Fibroblast of gingiva (primary cell): ENCODE data around the gene PPP2R2C.

Experiments used
- DNase-seq: peaks from one replicate; pipeline ENCODE4 v3.0.0-alpha.2; 2011; ENCODE audit warnings: low read depth

PPP2R2C gene

DNA sequence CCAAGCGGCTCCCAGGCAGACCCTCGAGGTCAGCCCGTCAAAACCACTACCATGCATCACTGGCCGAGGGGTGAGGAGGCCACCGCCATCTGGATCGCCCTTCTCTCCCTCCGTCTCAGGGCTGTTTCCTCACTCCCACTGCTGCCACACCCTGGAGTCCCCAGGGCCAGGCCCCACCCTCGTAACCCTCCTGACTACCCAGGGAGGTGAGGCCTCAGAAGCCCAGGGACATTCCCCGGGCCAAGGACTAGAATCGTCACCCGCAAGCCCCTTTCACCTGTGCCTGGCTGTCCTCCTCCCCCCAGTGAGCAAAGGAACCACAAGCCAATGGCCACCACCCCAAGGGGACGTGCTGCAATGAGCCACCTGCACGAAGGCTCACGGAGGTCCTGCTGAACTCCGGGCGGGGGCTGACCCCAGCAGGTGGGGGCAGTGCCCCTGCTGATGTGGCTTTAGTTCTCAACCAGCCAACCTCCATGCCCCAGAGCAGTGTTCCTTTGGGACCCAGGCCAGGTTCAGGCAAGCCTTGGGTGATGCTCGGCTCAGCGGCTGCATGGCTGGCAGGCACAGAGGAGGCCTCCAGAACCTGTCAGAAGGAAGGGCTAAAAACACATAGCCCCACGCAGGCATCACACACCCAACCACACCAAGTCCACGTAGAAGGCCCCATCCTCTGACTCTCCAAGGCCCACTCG, 23.8 kb downstream of the PPP2R2C start:
- DNase-seq, result no peak

DNA sequence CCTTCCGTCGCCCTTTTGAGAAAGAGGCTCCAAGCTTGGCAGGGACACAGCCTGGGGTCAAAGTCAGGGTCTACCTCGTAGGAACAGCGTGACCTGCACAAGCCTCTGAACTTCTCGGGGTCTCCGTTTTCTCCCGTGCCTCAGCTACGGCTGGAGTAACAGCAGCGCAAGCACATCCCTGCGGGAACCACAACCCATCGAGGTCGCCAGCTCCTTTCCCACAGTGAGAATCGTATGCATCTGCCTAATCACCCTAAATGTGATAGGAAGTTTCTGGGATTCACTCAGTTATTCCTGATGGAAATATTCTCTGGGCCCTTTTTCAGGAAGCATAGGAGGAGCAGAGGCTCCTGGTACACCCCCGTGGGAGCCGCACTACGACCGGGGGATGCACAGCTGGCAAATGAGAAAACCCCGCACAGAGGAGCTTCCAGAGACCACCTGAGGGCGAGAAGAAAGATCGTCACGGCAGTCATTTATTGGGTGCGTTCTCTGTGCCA, 24.7 kb downstream of the PPP2R2C start:
- no peak for DNase-seq

DNA sequence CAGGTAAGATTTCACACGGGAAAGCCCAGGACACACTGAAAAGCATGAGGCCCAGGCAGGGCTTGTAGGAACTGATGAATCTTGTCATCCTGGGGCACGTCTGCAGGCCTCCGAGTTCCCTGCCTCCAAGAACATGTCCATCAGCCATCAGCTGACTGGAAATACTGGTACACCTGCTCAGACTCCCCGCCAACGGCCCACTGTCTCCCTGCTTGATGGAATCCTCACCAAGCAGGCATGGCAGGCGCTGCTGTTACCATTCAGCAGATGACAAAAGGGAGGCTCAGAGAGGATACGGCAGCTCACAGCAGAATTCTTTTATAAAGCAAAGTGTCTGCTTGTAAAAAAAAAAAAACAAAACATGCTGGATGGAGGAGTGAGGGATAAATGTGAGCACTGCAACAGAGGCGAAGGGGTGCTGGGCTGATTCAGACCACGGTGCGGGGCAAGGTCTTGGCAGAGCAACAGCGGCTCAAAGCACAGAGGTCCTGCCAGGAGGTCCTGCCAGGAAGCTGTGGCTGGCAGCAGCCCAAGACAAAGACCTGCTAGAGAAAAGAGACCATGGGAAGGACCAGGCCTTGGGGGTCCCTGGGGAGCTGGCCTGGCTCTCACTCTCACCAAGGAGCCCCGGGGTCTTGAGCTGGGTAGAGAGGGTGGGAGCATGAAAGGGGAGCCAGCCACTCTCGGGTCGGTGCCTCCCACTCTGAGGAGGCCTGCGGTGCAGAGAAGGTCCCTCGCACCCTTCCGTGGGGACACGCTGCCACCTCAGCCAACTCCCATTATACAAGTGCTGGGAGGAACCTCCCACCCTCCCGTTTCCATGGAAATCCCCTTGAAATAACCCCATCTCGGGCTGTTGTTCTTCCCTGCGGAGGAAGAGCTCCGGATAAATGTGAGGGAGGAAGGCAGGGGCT, 25.6 kb downstream of the PPP2R2C start:
- no peak for DNase-seq

DNA sequence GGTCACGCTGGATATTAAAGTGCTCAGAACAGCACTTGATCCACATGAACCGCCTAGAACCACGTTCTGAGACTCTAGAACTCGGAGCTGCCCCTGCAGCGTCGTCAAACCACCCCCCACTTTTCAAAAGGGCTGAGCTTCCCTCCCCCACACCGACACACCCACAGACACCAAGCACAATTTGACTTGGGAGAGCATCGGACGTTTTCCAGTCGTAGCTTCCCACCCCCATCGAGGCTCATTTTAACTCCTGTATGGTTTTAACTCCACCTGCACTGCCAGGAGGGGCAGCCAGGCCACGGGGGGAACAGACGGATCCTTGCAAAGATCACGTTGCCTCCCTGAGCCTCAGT, 26.3 kb downstream of the PPP2R2C start:
- DNase-seq, result no peak

DNA sequence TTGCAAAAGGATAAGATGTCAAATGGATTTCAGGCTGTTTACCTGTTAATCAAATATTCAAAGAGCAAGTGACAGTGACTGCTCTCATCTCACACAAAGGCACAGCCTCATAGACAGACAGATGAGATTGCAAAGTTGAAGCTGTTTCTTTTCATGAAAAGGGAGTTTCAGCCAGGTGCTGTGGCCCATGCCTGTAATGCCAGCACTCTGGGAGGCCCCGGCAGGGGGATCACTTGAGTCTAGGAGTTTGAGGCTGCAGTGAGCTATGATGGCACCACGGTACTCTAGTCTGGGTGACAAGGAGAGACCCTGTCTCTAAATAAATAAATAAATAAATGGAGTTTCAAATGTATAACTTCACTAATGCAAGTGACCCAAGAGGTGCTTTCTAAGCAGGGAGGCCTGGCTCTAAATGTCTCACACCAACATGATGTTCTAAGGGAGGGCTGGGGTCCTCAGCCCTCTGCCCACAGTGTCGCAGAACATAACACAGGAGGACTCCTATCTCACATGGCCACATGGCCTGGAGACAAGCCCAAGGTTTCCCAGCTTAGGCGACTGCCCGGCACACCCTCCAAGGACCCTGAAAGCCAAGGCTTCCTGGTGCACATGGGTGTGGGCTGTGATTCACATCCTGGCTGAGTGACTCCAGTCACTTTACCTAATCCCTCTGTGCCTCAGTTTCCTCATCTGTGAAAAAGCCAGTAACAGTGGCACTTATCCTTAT, 26.8 kb downstream of the PPP2R2C start:
- no peak for DNase-seq

DNA sequence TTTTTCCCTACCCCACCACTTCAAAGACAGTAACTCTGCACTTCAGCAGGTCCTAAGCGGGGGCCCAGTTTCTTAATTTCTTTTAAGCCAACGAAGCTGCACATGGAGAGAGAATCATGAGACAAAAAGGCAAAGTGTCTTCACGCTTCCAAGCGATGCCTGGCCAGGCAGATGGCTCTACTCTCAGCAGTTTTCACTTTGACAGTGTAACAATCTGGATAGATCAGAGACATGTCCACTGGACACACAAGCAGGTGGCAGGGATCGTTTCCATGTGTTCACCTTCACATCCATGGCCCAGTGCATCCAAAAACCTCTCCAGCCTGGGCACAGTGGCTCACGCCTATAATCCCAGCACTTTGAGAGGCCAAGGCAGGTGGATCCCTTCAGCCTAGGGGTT, 27.8 kb downstream of the PPP2R2C start:
- no peak for DNase-seq

DNA sequence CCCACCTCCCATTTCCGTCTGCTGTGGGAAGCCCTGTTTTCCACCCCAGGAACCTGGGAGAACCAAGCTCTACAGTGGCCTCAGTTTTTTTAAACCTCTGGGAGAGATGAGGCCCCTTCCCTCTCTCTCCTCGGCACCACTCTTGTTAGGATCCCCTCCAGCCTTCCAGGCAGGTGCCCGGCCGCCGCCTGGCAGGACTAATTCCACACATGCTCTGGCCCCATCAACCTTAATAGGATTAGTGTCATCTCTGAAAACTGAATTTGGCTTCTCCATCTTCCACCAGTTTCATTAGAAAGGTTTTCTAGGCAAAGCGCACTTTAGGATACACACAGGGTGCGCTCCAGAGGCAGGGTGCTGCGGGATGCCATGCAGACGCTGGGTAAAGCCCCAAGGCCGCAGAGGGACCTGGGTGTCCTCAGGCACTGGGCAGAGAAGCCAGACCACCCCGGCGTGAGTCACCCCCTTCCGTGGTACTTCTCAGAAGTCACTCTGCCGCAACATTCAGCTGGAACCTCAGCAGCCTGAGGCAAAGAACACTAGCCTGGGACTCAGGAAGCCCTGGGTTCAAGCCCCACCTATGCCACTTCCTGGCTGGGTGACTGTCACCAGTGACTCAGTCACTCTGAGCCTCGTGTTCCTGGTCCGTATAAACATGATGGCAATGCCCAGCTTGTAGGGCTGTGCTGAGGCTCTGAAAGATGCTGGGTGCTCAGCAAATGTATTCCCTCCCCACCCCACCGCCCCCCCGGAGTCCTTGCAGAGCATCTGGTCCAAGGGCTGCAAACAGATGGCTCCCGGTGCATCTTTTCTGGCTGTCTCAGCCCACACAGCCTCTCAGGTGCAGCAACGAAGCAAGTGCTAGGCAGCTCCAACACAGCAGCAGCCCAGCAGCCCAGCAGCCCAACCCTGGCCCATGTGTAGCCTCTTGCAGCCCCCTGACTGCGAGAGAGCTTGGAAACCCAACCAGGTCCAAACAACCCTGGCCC, 29.1 kb downstream of the PPP2R2C start:
- DNase-seq, result no peak

DNA sequence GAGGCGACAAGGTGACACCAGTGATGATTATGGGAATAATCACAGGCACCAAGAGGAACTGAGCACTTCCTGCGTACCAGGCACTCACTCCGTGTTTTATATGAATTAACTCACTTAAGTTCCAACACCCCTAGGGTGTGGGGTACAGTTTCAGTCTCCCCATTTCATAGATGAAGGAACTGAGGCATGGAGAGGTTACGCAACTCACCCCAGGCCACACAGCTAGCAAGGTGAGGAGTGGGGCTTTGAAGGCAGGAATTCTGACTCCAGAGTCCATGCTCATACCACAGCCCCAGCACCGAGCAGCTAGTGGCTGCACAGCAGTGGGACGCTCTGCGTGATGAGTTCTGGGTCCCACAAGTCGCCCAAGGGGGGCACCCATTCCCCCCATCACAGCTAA, 29.9 kb downstream of the PPP2R2C start:
- no peak for DNase-seq

DNA sequence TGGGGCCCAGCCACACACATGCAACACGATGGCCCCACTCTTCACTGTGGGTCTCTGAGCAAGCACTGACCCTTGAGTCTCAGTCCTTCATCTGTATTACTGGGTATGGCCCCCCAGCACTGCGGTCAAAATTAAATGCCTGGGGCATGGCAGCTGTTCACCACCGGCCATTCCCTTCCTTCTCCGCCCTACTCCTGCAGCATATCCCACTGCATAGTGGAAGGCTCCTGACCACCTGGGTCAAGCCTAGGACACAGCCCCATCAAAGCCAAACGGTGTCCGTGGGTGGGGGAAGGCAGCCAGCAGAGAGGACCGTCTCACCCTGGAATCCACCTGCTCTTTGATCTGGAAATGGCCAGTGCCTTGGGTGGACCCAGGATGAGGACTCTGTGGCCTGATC, 30.7 kb downstream of the PPP2R2C start:
- DNase-seq, result no peak

DNA sequence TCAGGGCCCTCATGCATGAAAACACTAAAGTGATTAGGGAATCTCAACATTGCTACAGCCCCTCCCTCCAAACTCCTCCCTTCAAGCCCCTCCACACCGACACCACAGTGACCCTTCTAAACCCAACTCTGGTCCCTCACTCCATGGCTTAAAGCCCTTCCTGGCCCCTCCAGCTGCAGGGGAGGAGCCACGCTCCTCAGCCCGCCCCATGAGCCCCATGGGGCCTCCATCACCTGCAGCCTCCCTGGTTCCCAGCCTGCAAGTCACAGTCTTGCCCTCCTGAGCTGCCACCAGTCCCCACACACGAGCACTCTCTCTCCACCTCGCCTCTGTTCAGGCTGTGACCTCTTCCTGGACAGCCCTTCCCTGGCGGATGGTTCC, 31.2 kb downstream of the PPP2R2C start:
- DNase-seq, result no peak

DNA sequence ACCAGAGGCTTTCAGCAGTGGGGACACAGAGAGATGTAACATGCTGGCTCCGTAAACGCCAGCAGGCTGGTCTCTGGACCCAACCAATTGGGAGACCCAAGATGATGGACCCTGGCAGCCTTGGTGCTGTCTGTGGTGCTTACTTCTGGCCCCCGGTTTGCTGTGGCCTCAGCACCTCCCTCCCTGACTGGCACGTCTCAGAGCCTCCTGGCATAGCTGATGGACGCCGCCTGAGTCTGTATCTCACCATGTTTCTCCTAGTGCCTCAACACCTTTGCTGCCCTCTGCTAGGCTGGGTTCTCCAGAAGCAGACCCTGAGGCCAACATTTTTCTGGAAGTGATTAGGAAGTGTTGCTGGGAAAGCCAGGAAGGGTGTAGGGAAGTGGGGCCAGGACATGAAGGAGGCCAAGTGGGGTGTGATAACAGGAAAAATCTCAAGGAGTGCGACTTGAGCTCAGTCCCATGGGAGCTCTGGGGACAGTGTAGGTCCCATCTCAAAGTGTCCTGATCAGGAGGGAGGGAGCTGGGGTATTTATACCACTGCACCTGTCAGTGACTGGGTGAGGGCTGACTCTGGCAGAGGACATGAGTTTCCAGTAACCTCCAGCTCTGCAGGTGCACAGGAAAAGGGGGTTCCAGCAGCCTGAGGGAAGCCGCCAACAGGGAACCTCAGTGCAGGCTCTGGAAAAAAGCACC, 31.8 kb downstream of the PPP2R2C start:
- DNase-seq, result no peak

DNA sequence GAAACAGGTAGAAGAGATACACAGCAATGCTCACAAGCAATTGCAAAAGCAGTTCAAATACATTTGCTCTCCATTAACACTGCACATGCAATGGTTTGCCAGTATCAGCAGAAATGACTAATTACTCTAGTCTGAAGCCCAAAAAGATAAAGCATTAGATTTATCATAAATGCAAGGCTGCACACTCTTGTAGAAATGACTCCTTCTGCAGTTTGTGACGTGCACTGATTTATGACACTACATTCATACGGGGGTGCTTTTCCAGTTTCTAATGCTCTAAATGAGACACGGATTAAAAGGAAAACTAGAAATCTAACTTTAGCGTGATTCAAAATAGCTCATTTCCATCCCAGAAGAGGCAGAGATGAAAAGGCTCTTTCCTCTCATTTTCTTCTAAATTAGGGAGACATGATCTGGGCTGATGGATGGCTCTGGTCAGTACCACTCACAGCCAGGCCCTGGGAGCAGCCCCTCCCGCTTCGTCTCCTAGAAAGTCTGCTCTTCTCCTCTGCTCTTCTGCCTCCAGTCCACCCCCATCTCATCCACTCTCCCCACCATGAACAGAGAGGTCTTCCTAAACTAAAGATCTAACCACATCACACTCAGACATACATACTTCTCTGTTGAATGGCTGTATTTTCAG, 33.2 kb downstream of the PPP2R2C start:
- no peak for DNase-seq

DNA sequence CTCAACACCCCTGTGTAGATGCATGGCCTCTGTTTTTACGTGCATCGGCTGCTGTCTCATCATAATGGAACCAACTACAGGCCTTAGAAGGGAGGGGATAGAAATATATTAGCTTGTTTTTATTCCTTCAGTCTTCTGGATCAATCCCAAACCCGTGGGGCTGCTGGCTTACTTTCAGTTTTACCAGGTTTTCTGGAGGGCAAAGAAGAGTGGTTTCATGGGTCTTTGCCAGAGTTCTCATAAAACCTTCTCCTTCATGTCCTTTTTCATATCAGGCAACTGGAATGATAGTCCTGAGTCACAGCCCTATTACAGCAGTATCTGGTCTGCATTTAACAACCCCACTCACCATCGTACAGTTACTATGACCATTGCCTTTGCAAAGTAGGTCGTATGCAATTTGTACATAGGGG, 34.6 kb downstream of the PPP2R2C start:
- DNase-seq, result no peak

DNA sequence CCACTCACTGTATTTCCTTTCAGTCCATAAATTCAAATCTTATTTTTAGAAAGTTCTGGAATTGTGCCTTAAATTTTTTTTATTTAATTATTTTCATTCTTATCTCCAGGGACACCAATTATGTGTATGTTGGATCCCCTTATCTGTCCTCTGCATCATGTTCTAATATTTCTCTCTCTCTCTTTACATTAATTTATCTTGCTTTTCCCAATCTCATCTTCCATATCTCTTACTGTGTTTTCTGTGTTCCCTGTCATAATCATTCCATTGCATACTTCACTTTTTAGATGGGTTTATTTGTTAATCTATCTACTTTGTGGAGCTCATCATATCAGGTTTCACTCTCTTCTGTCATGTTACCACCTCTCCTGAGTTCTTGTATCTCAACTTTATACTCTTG, 37.4 kb downstream of the PPP2R2C start:
- no peak for DNase-seq

DNA sequence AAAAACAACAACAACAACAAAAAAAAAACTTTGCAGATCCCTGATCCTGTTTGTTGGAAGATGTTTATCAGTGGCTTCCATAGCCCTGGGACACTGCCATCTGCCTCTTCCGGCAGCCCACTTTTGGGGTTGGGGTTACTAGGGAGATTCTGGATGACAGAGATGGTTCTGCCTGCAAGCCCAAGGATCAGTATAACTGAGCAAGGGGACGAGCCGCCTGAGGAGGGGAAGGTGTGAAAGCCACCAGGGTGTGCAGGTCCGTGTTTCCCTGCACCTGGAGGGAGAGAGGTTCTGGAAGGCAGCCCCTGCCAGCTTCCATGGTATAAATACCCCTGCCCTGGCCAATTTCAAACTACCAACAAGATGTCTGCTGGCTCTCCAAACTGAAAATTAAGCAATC, 41.5 kb downstream of the PPP2R2C start:
- DNase-seq, result no peak

DNA sequence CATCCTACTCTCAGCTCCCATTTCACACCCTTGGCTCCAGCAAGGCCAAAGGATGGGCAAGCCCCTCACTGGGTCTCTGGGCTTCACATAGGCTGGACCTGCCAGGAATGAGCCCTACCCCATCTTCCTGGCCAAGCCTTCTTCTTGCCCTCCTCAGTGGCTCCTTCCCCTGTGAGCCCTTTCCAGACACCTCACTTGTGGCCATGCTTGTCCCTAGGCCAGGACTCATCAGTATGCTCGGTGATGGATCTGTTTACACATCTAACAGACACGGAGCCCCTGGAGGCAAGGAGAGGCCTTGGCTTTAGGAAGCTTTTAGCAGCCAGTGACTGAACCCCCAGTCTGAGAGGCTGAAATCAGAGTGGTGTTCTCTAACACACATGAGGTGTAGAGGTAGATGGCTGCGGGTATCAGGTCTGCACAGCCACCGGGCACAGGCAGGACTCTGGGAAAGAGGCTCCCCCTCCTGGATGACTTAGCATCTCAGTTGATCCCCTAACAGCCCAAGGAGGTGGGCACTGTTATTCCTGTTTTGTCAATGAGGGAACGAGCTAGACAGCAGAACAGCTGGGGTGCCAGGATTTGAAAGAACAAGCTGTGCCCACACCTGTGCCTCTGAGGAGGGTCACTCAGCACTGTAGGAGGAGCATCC, 44.8 kb downstream of the PPP2R2C start:
- DNase-seq, result no peak

DNA sequence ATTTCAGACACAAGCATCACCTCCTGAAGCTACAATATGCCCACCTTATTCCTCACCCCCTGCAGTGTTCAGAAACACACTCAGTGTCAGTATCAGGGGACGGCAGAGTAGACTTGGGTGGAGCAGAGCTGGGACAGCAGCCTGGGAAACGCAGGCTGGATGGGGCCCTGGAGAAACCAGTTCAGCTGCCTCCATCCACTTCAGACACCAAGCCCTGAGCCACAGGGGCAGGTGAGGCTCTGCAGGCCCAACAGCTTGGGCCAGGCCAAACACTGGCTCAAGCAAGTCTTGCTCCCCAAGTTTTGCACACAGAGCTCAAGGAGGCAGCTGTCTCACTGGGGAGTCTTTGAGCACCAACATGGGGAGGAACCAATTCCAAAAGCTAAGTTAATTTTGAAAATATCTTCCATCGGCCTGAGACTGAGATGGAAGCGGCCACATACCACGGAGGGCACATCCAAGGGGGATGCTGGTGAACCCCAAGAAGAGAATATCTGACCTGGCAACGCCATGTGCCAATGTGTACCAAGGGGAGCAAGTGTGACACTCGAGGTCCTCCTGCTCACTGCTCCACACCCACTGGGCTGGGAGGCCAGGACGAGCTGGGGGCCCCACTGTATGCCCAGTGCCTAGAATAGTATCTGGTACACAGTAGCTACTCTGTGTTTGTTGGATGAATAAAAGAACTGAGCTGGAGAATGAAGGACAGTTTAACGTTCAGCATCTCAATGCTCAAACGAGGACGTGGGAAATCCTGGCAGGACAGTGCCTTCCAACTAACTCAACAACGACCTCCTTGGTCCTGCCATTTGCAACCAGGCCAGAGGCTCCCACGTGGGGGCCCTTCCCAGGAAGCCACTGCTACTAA, 45.6 kb downstream of the PPP2R2C start:
- no peak for DNase-seq

DNA sequence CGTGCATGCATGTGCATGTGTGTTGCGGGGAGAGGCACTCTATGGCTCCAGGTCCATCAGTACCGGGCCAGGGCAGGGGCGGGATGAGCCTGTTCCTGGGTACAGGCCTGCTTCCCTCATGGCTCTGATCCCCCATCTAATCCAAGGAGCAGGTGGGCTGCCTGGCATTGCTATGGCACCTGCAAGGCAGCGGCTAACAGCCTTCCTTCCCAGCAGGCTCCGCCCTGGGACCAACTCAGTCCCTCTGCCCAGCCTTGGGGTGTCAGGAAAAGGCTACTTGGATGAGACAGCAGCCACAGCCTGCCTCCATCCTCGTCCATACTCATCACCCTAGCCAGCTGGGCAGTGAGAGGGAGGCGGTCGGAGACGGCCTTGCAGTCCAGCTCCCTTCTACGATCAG, 46.5 kb downstream of the PPP2R2C start:
- no peak for DNase-seq

DNA sequence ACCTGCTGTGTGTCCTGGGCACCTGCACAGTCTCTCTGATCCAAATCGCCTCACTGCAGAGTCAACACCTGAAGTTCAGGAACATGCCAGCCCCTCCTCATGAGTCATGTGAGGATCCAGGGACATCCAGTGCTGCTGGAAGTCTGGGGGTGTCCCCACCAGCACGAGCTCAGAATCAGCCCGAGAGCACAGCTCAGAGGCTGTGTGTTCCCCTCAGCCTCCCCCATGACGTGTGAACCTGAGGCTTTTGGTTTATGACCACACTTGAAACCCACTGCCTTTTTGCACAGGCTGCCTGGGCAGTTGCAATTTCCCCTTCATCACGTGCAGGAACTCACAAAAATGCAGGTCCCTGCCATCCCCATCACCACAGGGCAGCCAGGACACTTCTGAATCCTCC, 47.1 kb downstream of the PPP2R2C start:
- no peak for DNase-seq
